DOHH2 (cell line): ENCODE measurements around the gene NT5C3A.

Source experiments
- H3F3A ChIP-seq: fragments of 200-600 bp; sonication (generic), shearing (Covaris generic); 2 replicates; pipeline ENCODE4 v1.6.0; 2016; ENCODE audit warnings: antibody characterized with exemption, mild to moderate bottlenecking; ENCODE audit not compliant: control insufficient read depth, insufficient read depth
- H3K27ac ChIP-seq: fragments of 200-600 bp; sonication (generic); 2 replicates; pipeline ENCODE4 v1.5.1; 2014; ENCODE audit warnings: low read depth, mild to moderate bottlenecking, low read length, moderate library complexity
- H3K27me3 ChIP-seq: fragments of 200-600 bp; sonication (generic); 2 replicates; pipeline ENCODE4 v1.6.1; 2014; ENCODE audit warnings: mild to moderate bottlenecking, low read length, mixed read lengths; ENCODE audit not compliant: control insufficient read depth
- H3K36me3 ChIP-seq: fragments of 200-600 bp; sonication (generic); 2 replicates; pipeline ENCODE4 v1.6.1; 2014; ENCODE audit warnings: mild to moderate bottlenecking, low read length, moderate library complexity, mixed read lengths; ENCODE audit not compliant: control insufficient read depth
- H3K4me1 ChIP-seq: fragments of 200-600 bp; sonication (generic); 2 replicates; pipeline ENCODE4 v1.6.1; 2014; ENCODE audit warnings: mild to moderate bottlenecking, low read length, mixed read lengths; ENCODE audit not compliant: control insufficient read depth
- H3K4me2 ChIP-seq: fragments of 200-600 bp; sonication (generic); 2 replicates; pipeline ENCODE4 v1.6.0; 2014; ENCODE audit warnings: mild to moderate bottlenecking, low read length, moderate library complexity
- H3K4me3 ChIP-seq: fragments of 200-600 bp; sonication (generic); 2 replicates; pipeline ENCODE4 v1.5.1; 2014; ENCODE audit warnings: mild to moderate bottlenecking, low read length, mixed read lengths
- H3K79me2 ChIP-seq: fragments of 200-600 bp; sonication (generic); 2 replicates; pipeline ENCODE4 v1.6.1; 2014; ENCODE audit warnings: mild to moderate bottlenecking, low read length, mixed read lengths; ENCODE audit not compliant: control insufficient read depth
- H3K9me2 ChIP-seq: fragments of 200-600 bp; sonication (generic); replicated peaks from 2 replicates; pipeline ENCODE4 v1.6.1; 2014; ENCODE audit warnings: mild to moderate bottlenecking, low read length, mixed read lengths; ENCODE audit not compliant: control insufficient read depth
- H3K9me3 ChIP-seq: fragments of 200-600 bp; sonication (generic); 2 replicates; pipeline ENCODE4 v1.6.1; 2014; ENCODE audit warnings: antibody characterized with exemption, low read length, mixed read lengths; ENCODE audit not compliant: control insufficient read depth, insufficient read depth
- H4K20me1 ChIP-seq: fragments of 200-600 bp; sonication (generic); 2 replicates; pipeline ENCODE4 v1.6.0; 2014; ENCODE audit warnings: low read depth, mild to moderate bottlenecking, antibody characterized with exemption, low read length, moderate library complexity; ENCODE audit not compliant: control insufficient read depth, insufficient read depth
- EZH2phosphoT487 ChIP-seq: fragments of 200-600 bp; sonication (generic); IDR thresholded peaks from 2 replicates; pipeline ENCODE4 v1.6.1; 2017; ENCODE audit warnings: borderline replicate concordance, mild to moderate bottlenecking, antibody characterized with exemption, low read length, moderate library complexity, mixed read lengths
- TF ChIP-seq, protein P1 (sequence below): fragments of 200-600 bp; sonication (generic); IDR thresholded peaks from one replicate; pipeline ENCODE4 v1.5.1; 2014; ENCODE audit warnings: antibody characterized with exemption, mild to moderate bottlenecking, low read depth, low read length; ENCODE audit not compliant: poor library complexity, severe bottlenecking

Gene NT5C3A

DNA sequence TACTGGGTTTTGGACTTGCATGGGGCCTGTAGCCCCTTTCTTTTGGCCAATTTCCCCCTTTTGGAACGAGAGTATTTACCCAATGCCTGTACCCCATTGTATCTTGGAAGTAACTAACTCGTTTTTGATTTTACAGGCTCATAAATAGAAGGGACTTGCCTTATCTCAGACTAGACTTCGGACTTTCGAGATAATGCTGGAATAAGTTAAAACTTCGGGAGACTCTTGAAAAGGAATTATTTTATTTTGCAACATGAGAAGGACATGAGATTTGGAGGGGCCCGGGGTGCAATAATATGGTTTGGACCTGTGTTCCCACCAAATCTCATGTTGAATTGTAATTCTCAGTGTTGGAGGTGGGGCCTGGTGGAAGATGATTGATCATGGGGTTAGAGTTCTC lies 8.3 kb upstream of the NT5C3A start:
- Histone ChIP-seq H3K4me2 (no peak overlapping the region), H3K27me3 (peaks cover 11% of the 10 kb centered on the region), H3K9me2 (no peaks in the 10 kb centered on the region), H4K20me1 (no peaks in the 10 kb centered on the region), H3K79me2 (no peaks in the 10 kb centered on the region), H3F3A (no peaks in the 10 kb centered on the region), H3K36me3 (no peaks in the 10 kb centered on the region), H3K4me1 (peaks cover 5% of the 10 kb centered on the region), H3K4me3 (no peak overlapping the region), H3K9me3 (peaks cover 36% of the 10 kb centered on the region), H3K27ac (no peak overlapping the region)
- TF ChIP-seq, protein P1, sequence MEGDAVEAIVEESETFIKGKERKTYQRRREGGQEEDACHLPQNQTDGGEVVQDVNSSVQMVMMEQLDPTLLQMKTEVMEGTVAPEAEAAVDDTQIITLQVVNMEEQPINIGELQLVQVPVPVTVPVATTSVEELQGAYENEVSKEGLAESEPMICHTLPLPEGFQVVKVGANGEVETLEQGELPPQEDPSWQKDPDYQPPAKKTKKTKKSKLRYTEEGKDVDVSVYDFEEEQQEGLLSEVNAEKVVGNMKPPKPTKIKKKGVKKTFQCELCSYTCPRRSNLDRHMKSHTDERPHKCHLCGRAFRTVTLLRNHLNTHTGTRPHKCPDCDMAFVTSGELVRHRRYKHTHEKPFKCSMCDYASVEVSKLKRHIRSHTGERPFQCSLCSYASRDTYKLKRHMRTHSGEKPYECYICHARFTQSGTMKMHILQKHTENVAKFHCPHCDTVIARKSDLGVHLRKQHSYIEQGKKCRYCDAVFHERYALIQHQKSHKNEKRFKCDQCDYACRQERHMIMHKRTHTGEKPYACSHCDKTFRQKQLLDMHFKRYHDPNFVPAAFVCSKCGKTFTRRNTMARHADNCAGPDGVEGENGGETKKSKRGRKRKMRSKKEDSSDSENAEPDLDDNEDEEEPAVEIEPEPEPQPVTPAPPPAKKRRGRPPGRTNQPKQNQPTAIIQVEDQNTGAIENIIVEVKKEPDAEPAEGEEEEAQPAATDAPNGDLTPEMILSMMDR: no peak
- no peak for TF ChIP-seq EZH2phosphoT487

DNA sequence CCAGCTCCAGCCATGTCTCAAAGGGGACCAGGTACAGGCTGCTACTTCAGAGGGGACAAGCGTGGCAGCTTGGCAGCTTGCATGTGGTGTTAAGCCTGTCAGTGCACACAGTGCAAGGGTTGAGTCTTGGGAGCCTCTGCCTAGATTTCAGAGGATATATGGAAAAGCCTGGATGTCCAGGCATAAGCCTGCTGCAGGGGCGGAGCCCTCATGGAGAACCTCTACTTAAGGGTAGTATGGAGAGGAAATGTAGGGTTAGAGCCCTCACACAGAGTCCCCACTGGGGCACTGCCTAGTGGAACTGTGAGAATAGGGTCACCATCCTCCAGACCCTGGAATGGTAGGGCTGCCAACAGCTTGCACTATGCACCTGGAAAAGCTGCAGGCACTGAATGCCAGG lies 7.7 kb upstream of the NT5C3A start:
- Histone ChIP-seq H3F3A (no peaks in the 10 kb centered on the region), H3K4me2 (no peak overlapping the region), H3K4me3 (no peak overlapping the region), H3K79me2 (no peaks in the 10 kb centered on the region), H3K9me3 (peaks cover 37% of the 10 kb centered on the region), H3K36me3 (no peaks in the 10 kb centered on the region), H3K27ac (no peak overlapping the region), H3K27me3 (peaks cover 8% of the 10 kb centered on the region), H4K20me1 (no peaks in the 10 kb centered on the region), H3K9me2 (no peaks in the 10 kb centered on the region), H3K4me1 (peaks cover 5% of the 10 kb centered on the region)
- no peak for TF ChIP-seq EZH2phosphoT487
- TF ChIP-seq, protein P1: no peak

DNA sequence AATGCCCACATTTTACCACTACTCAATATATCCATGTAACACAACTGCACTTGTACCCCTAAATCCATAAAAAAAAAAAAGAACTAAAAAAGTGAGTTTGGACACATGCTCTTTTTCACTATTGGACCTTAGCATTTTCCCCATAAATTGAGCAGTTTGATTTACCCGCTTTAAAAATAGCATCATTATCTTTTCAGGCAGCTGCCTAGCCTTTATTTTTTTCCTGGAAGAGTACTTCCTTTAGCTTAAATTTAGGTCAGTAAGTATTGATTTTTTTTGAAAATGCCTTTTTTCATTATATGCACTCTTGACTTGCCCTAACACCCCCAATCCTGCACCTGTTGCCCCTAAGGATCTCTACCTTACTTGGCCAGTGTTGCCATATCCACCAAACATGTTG lies 5.3 kb upstream of the NT5C3A start:
- Histone ChIP-seq H4K20me1 (no peaks in the 10 kb centered on the region), H3F3A (no peaks in the 10 kb centered on the region), H3K4me1 (peaks cover 14% of the 10 kb centered on the region), H3K9me2 (no peaks in the 10 kb centered on the region), H3K27ac (no peak overlapping the region), H3K4me3 (no peak overlapping the region), H3K79me2 (no peaks in the 10 kb centered on the region), H3K4me2 (no peak overlapping the region), H3K36me3 (no peaks in the 10 kb centered on the region), H3K9me3 (peaks cover 37% of the 10 kb centered on the region), H3K27me3 (no peaks in the 10 kb centered on the region)
- no peak for TF ChIP-seq EZH2phosphoT487
- TF ChIP-seq, protein P1: no peak
